NCI-H1694 (cell line): ENCODE data around the gene SH3D19.

Experiments used
- DNase-seq: peaks from one replicate; lab custom pipeline; 2025; lab: John Stamatoyannopoulos, UW

The SH3D19 gene

GRCh38 chr4:151231915-151232595, 93.3 kb downstream of the SH3D19 start:
- DNase-seq: no peak

GRCh38 chr4:151228189-151229119, 97.0 kb downstream of the SH3D19 start:
- DNase-seq: no peak

GRCh38 chr4:151227731-151228130, 97.7 kb downstream of the SH3D19 start:
- DNase-seq: no peak

- DNase-seq: no peak
Measured at GRCh38 chr4:151227172-151227571, 98.2 kb downstream of the SH3D19 start.

GRCh38 chr4:151226004-151226932, 99.1 kb downstream of the SH3D19 start:
- no peak for DNase-seq

GRCh38 chr4:151223465-151223864, 101.9 kb downstream of the SH3D19 start:
- DNase-seq: no peak

GRCh38 chr4:151219948-151220347, 105.5 kb downstream of the SH3D19 start:
- DNase-seq: no peak

- no peak for DNase-seq
Measured at GRCh38 chr4:151219091-151219490, 106.3 kb downstream of the SH3D19 start.

- DNase-seq: no peak
Measured at GRCh38 chr4:151218343-151218742, 107.1 kb downstream of the SH3D19 start.

GRCh38 chr4:151217326-151217725, 108.1 kb downstream of the SH3D19 start:
- DNase-seq: no peak

GRCh38 chr4:151215295-151215694, 110.1 kb downstream of the SH3D19 start:
- DNase-seq: no peak

GRCh38 chr4:151207868-151208267, 117.5 kb downstream of the SH3D19 start:
- DNase-seq: no peak

DNA sequence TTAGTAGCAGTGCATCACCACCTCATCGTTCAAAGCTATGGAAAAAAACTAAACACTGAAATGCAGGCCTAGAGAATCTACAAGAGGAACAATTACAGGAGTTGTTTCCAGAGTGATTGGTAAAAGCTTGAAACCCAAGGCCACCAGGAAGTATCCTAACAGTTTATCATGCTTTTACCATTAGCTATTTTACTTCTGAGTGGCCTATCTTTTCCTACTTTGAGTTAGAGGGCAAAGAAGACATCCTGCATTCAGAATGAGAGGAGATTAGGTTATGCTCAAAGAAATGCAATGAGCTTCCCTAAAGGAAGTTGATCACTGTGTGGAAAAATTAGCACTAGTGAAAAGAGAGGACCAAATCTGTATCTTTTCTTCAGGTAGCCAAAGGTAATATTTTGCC, 118.2 kb downstream of the SH3D19 start:
- no peak for DNase-seq

DNA sequence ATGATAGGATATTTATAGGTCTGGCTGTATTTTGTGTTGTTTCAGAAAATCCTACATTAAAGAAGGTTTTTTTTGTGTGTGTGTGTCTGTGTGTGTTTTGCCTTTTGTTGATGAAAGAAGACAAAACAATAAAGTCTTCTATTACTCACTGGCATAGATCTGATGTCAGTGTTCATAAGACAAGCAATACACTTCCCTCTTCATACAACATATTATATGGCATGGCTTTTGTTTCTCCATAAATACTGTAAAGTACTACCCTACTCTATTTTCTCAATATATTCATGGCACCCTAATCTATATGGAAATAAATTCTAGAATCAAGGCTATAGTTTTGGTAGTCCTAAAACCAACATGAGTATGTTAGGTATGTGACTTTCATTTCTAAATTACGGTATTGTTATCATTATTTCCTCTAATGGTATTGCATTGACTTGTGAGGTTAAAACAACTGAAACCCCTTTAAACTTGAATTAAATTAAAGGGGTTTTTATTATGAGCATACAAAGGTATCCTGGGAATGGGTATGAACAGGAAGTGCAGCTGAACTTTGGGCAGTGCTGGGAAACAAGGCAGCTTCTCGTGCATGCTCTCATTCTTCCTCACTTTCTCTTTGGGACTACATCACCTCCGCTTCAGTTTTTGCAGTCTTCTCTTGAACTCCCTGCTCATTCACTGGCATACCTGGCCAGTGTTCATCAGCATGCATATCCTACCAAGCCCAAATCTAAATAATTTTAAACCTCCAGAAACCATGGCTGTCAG, 119.0 kb downstream of the SH3D19 start:
- DNase-seq: no peak

DNA sequence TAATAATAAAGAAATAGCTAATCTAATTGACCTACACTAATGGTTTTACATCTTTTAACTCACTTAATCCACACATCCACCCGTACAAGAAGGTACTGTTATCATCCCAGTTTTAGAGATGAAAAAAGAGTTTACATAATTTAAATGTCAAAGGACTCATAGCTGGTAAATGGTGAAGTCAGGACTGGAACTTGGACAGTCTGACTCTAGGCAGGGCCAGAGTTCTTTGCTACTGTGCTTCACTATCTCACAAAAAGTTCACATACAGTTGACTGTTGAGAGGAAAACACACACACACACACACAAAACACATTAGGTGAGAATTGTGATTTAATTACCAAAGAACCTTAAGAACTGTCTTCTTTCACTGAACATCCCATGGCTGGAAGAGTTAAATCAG, 119.7 kb downstream of the SH3D19 start:
- no peak for DNase-seq

DNA sequence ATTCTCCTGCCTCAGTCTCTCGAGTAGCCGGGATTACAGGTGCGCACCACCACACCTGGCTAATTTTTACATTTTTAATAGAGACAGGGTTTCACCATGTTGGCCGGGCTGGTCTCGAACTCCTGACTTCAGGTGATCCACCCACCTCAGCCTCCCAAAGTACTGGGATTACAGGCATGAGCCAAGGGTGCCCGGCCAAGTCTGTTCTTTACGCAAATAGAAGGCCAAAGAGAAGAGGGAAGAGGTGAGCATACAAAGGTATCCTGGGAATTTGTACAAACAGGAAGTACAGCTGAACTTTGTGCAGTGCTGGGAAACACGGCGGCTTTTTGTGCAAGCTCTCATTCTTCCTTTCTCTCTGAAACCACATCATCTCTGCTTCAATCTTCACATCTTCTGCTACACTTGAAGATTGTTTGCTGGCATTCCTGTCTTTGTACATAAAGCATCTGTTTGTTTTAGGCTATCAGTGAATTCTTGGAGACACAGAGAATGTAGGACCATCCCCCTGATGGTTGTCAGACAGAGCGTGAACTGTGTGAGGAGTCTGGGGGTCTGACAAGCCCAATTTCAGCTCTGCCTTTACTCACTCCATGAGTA, 120.4 kb downstream of the SH3D19 start:
- no peak for DNase-seq

DNA sequence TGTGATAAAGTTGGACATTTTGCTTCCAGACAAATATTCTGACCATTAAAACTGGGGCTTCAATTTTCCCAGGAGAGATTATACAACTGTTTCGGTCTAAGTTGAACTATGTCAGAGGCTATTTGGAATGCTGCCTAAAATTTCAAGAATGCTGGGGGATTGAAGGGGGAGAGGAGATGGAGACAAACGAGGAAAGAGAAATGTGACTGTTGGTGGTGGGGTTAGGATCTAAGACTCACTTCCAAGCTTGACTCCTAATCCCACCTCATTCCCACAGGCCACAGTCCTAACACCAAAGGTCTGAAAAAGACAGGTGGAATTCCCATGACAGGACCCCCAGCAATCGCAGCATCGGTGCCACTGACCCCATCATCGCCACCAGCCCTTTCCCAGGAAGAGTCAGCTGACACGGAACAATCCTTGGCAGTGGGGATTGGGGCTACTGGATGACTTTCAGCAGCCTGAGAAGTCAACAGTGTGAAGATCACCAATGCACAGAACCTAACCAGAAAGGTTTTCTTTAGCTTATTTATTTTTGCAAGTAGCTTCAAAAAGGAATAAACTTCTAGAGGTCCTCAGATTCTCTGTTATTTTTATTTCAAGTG, 122.5 kb downstream of the SH3D19 start:
- no peak for DNase-seq

GRCh38 chr4:151202381-151202780, 123.0 kb downstream of the SH3D19 start:
- no peak for DNase-seq

DNA sequence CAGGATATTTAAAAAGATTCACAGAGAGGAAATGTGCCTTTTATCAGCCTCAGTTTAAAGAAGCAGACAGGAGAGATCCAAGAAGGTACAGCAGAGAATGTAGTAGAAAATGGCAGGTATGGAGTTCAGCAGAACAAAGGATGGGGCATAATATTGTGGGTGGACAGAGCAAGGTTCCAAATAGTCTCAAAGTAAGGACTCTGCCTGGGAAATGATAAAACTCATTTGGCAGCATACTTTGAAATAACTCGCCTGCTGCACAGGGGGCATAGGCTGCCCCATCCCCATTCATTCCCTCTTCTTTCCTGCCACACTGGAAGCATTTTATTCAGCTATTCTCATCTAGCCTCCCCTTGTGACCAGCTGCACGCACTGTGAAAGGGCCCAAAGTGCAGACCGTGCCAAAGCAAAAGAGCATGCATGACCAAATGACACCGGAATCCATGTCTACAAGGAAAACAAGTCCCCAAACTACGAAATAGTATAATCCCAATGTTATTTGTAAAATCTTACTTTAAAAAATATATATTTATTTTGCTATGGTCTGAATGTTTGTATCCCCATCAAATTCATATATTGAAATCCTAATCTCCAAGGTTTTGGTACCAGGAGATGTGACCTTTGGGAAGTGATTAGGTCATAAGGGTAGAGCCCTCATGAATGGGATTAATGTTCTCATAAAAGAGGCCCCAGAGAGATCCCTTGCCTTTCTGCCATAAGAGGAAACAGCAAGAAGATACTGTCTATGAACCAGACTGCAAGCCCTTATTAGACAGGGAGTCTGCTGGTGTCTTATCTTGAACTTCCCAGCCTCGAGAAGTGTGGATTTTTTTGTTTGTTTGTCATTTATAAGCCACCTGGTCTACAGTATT, 125.8 kb downstream of the SH3D19 start:
- no peak for DNase-seq

- no peak for DNase-seq
Measured at GRCh38 chr4:151198748-151199147, 126.7 kb downstream of the SH3D19 start.
